ENCODE measurements around the gene GH1. TPM values are rescaled to one million over a fixed set of nuclear protein-coding genes. Genes with fewer than 3 reads are reported as not detected.
A peak's percentile ranks its signal among the peaks of the same experiment; 100 is the strongest.

GH1 gene
- total RNA-seq, 1 experiment from 2014 or later: not detected

- no peak for DNase-seq
- Mint-ChIP-seq H3K4me3 (peak overlapping the region; percentile 29 to 82; a peak in 3 of 5 replicates), H3K4me1 (peaks cover 21 to 26% of the 10 kb centered on the region in 2 experiments), H3K27ac (peak overlapping the region; percentile 76 to 79 (median 77); a peak in 2 of 7 replicates), H3K9me3 (no peaks in the 10 kb centered on the region; a peak in 1 of 5 replicates), H3K36me3 (ENCODE audit: insufficient read depth in 1 of 3, low read depth in 3 of 3) (peaks cover 0 to under 1% (median 0%) of the 10 kb centered on the region in 3 experiments; a peak in 2 of 7 replicates), H3K27me3 (ENCODE audit: low read depth) (peaks cover 4% of the 10 kb centered on the region)
- Histone ChIP-seq H3K4me1 (ENCODE audit: insufficient read depth, low read length) (no peaks in the 10 kb centered on the region), H3K4ac (ENCODE audit: low read depth, low read length) (no peak overlapping the region), H4K20me1 (ENCODE audit: control insufficient read depth, insufficient read depth, insufficient read length) (no peaks in the 10 kb centered on the region), H4K8ac (replicated peaks; ENCODE audit: insufficient read length, low read depth, low read length) (no peak overlapping the region), H4K91ac (ENCODE audit: insufficient read length, low read depth, low read length) (no peak overlapping the region), H3K27me3 (ENCODE audit: insufficient read depth, low read length) (no peaks in the 10 kb centered on the region), H3K79me1 (ENCODE audit: insufficient read depth, low read depth, low read length, poor library complexity, severe bottlenecking) (no peaks in the 10 kb centered on the region), H4K5ac (ENCODE audit: insufficient read length, low read depth, low read length) (no peak overlapping the region), H3K56ac (ENCODE audit: insufficient read length, low read depth, low read length) (no peak overlapping the region), H3K9ac (ENCODE audit: extremely low read depth, insufficient read length, low read length) (no peak overlapping the region), H3K14ac (ENCODE audit: insufficient read depth, low read length) (no peak overlapping the region), H3K79me2 (ENCODE audit: insufficient read depth, low read length) (no peaks in the 10 kb centered on the region), H2BK15ac (ENCODE audit: low read depth, low read length) (no peak overlapping the region), H2AFZ (ENCODE audit: low read length) (no peak overlapping the region), H2AK5ac (ENCODE audit: insufficient read length, low read length) (no peak overlapping the region), H2BK120ac (ENCODE audit: low read depth, low read length, poor library complexity, severe bottlenecking) (no peak overlapping the region), H3K18ac (ENCODE audit: insufficient read length, low read depth, low read length) (no peak overlapping the region), H2BK5ac (ENCODE audit: insufficient read length, low read length) (no peak overlapping the region), H3K23ac (ENCODE audit: insufficient read length, low read depth, low read length) (no peak overlapping the region), H2BK12ac (ENCODE audit: insufficient read length, low read depth, low read length) (no peak overlapping the region), H3T11ph (ENCODE audit: low read length) (no peak overlapping the region), H3K4me2 (ENCODE audit: insufficient read depth, insufficient read length, low read length) (peak overlapping the region; percentile 6), H3K23me2 (ENCODE audit: insufficient read length, low read depth, low read length, poor library complexity, severe bottlenecking) (peaks cover 10% of the 10 kb centered on the region), H3K9me3 (ENCODE audit: control insufficient read depth, low read depth, low read length) (no peaks in the 10 kb centered on the region), H2BK20ac (ENCODE audit: low read depth, low read length, poor library complexity, severe bottlenecking) (no peak overlapping the region), H3K27ac (ENCODE audit: insufficient read length, low read depth, low read length) (no peak overlapping the region)
- no peak for TF ChIP-seq CTCF (conservative IDR thresholded peaks at IDR 0.05)
- WGBS (ENCODE audit: extremely low coverage, insufficient read length, low lambda C conversion rate): no CpG with 5 or more reads among the region's 10 CpGs
Observed at GRCh38 chr17:63962298-63962744, 43.7 kb upstream of the GH1 start.
